ENCODE results near the gene SLC2A4RG. TPM values are rescaled to one million over a fixed set of nuclear protein-coding genes. Genes with fewer than 3 reads are reported as not detected.

SLC2A4RG gene
- total and polyA plus RNA-seq, 2 donors (not counting 3 experiments of a cell fraction or from before 2014, with no cell fraction given): 41.7 to 69.4 TPM

DNA sequence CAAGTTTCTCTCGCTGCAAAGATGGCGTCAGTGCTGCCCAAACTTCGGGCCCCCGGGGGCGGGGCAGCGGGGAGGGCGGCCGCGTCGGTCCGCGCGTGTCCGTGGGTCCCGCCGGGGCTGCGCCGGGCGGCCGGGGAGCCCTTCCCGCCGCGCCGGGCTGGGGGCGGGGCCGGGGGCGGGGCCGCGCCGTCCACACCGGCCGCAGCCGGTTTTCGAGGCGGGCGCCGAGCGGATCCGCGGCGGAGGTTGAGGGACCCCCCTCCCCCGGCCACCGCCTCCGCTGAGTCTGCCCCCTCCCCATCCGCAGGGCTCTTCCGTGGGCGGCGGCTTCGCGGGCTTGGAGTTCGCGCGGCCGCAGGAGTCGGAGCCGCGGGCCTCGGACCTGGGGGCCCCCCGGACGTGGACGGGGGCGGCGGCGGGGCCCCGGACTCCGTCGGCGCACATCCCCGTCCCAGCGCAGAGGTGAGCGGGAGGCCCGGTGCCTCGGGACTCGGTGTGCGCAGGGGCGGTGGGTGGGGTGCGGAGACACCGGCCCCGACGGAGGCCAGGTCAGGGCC is 572 bp downstream of the SLC2A4RG start:
- peak overlapping the region; percentile 76 for H3K4me2 ChIP-seq (ENCODE audit: insufficient read depth, low read length)
- ChIA-PET CTCF (interaction anchor here (0.7 to 2.0 kb wide), 10 partner anchors 33 to 298 kb away, joined by 3 to 12 read pairs (median 6); partner anchors contain the start of genes ARFRP1, TNFRSF6B, TPD52L2 and ZGPAT), POLR2A (no interaction called here)
- peaks cover 0 to 27% of the 10 kb centered on the region in 2 experiments for H3K36me3 ChIP-seq (ENCODE audit: control insufficient read depth in 2 of 2, extremely low read depth in 1 of 2, insufficient read depth in 2 of 2, low read length in 2 of 2)
- intact Hi-C loops (cut with micrococcal nuclease): loop anchor here (1.0 to 2.0 kb wide), 2 partner anchors 33 to 113 kb away; partner anchors contain the start of genes ARFRP1 and GMEB2
- H3K4me3 ChIP-seq (replicated peaks in 1 of 3; ENCODE audit: insufficient read depth in 1 of 3, low read depth in 1 of 3, low read length in 3 of 3): peak overlapping the region; percentile 41 to 72 (median 52)
- FAIRE-seq (no peak), DNase-seq (ENCODE audit: low read depth, low spot score) (peak; percentile 15)
- no peak overlapping the region for H3K27ac ChIP-seq (ENCODE audit: insufficient read depth, low read depth, low read length)
- no TSS peak for BruUV-seq (replicated peaks)
- dilution Hi-C loops (cut with MboI; ENCODE audit: extremely low pct_ligation_motif_present, low sequenced_read_pairs): no loop called here
- peak overlapping the region; percentile 40 for H2AFZ ChIP-seq (ENCODE audit: low read depth, low read length)
- H3K4me1 ChIP-seq (ENCODE audit: control insufficient read depth, extremely low read depth, insufficient read depth, low read length): peaks cover 9% of the 10 kb centered on the region
- H3K9me1 ChIP-seq (replicated peaks; ENCODE audit: control insufficient read depth, extremely low read depth, insufficient read depth, low read length): no peaks in the 10 kb centered on the region
- H4K20me1 ChIP-seq (replicated peaks; ENCODE audit: control insufficient read depth, extremely low read depth, insufficient read depth, low read length): no peaks in the 10 kb centered on the region
- no peaks in the 10 kb centered on the region for H3K79me2 ChIP-seq (ENCODE audit: control insufficient read depth, insufficient read depth, low read length)
- TF ChIP-seq, protein P1, sequence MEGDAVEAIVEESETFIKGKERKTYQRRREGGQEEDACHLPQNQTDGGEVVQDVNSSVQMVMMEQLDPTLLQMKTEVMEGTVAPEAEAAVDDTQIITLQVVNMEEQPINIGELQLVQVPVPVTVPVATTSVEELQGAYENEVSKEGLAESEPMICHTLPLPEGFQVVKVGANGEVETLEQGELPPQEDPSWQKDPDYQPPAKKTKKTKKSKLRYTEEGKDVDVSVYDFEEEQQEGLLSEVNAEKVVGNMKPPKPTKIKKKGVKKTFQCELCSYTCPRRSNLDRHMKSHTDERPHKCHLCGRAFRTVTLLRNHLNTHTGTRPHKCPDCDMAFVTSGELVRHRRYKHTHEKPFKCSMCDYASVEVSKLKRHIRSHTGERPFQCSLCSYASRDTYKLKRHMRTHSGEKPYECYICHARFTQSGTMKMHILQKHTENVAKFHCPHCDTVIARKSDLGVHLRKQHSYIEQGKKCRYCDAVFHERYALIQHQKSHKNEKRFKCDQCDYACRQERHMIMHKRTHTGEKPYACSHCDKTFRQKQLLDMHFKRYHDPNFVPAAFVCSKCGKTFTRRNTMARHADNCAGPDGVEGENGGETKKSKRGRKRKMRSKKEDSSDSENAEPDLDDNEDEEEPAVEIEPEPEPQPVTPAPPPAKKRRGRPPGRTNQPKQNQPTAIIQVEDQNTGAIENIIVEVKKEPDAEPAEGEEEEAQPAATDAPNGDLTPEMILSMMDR (IDR thresholded peaks at IDR 0.05; ENCODE audit: extremely low read depth in 1 of 2, insufficient read depth in 1 of 2, low read depth in 1 of 2, low read length in 2 of 2): no peak
- TF ChIP-seq FOS (IDR thresholded peaks at IDR 0.05; ENCODE audit: borderline replicate concordance, insufficient read depth, low read length): no peak
- peak; percentile 30 for TF ChIP-seq POLR2AphosphoS5 (IDR thresholded peaks at IDR 0.05; ENCODE audit: insufficient read depth, low read depth, low read length)
- H3K9ac ChIP-seq (replicated peaks; ENCODE audit: extremely low read depth, insufficient read depth, low read length): peak overlapping the region; percentile 61
- no peaks in the 10 kb centered on the region for H3K9me3 ChIP-seq (replicated peaks; ENCODE audit: control insufficient read depth, insufficient read depth, low read length)
- no peaks in the 10 kb centered on the region for H3K27me3 ChIP-seq (ENCODE audit: control insufficient read depth in 2 of 2, insufficient read depth in 2 of 2, low read length in 2 of 2)
